HEK293T (cell line): ENCODE measurements around the gene KRT75.
A peak's percentile ranks its signal among the peaks of the same experiment; 100 is the strongest.

Experiments
- CTCF ChIA-PET: fragments of 350-600 bp; formaldehyde crosslinking; extraction: SDS; loops from one replicate; lab custom pipeline; 2021; ENCODE audit warnings: antibody characterized with exemption, inconsistent platforms; lab: Yijun Ruan, JAX
- POLR2A ChIA-PET: fragments of 350-600 bp; formaldehyde crosslinking; extraction: SDS; loops from one replicate; lab custom pipeline; 2020; ENCODE audit warnings: antibody characterized with exemption, inconsistent platforms; lab: Yijun Ruan, JAX
- DNase-seq: peaks from one replicate; pipeline ENCODE4 v3.0.0; 2012; ENCODE audit warnings: mixed read lengths; ENCODE audit errors: extremely low spot score
- ARNT ChIP-seq: fragments of 450-650 bp; IDR thresholded peaks from 2 replicates; pipeline ENCODE4 v1.6.1; 2017; ENCODE audit warnings: mild to moderate bottlenecking
- BHLHE40 ChIP-seq: fragments of 450-650 bp; IDR thresholded peaks from 2 replicates; pipeline ENCODE4 v1.6.1; 2016; ENCODE audit warnings: mild to moderate bottlenecking, moderate library complexity, borderline replicate concordance
- CTBP1 ChIP-seq: fragments of 450-650 bp; IDR thresholded peaks from 2 replicates; pipeline ENCODE4 v1.6.1; 2016; ENCODE audit warnings: borderline replicate concordance
- ELF4 ChIP-seq: fragments of 450-650 bp; IDR thresholded peaks from 2 replicates; pipeline ENCODE4 v1.6.1; 2017; ENCODE audit warnings: antibody characterized with exemption
- FOXA1 ChIP-seq: fragments of 450-650 bp; IDR thresholded peaks from 2 replicates; pipeline ENCODE4 v1.6.1; 2016; ENCODE audit warnings: mild to moderate bottlenecking
- FOXK2 ChIP-seq: fragments of 450-650 bp; IDR thresholded peaks from 2 replicates; pipeline ENCODE4 v1.6.1; 2016; ENCODE audit warnings: mild to moderate bottlenecking
- FOXM1 ChIP-seq: fragments of 450-650 bp; IDR thresholded peaks from 2 replicates; pipeline ENCODE4 v1.6.1; 2017; ENCODE audit warnings: mild to moderate bottlenecking, borderline replicate concordance
- HDGF ChIP-seq: fragments of 450-650 bp; IDR thresholded peaks from 2 replicates; pipeline ENCODE4 v1.6.1; 2017; ENCODE audit warnings: antibody characterized with exemption, borderline replicate concordance
- L3MBTL2 ChIP-seq: fragments of 450-650 bp; conservative IDR thresholded peaks from 2 replicates; pipeline ENCODE4 v1.6.1; 2016; ENCODE audit warnings: mild to moderate bottlenecking
- LEF1 ChIP-seq: fragments of 450-650 bp; IDR thresholded peaks from 2 replicates; pipeline ENCODE4 v1.6.1; 2017; ENCODE audit warnings: mild to moderate bottlenecking, borderline replicate concordance
- NFRKB ChIP-seq: fragments of 450-650 bp; IDR thresholded peaks from 2 replicates; pipeline ENCODE4 v1.6.1; 2016; ENCODE audit warnings: mild to moderate bottlenecking, moderate library complexity
- SP1 ChIP-seq: fragments of 450-650 bp; IDR thresholded peaks from 2 replicates; pipeline ENCODE4 v1.6.1; 2017
- SUZ12 ChIP-seq: fragments of 450-650 bp; IDR thresholded peaks from 2 replicates; pipeline ENCODE4 v1.6.1; 2016; ENCODE audit warnings: mild to moderate bottlenecking
- TARDBP ChIP-seq: fragments of 450-650 bp; IDR thresholded peaks from 2 replicates; pipeline ENCODE4 v1.6.1; 2016
- ZNF384 ChIP-seq: fragments of 450-650 bp; IDR thresholded peaks from 2 replicates; pipeline ENCODE4 v1.6.1; 2016
- TF ChIP-seq, protein P1 (sequence below): fragments of 450-650 bp; IDR thresholded peaks from 2 replicates; pipeline ENCODE4 v1.6.1; 2016

Gene KRT75

GRCh38 chr12:52382854-52383253 is 51.3 kb downstream of the KRT75 start:
- POLR2A ChIA-PET, result no interaction called here
- DNase-seq, result no peak
- CTCF ChIA-PET, result interaction anchor here (0.8 kb wide), 1 partner anchor 488 kb away, joined by 3 read pairs; no protein-coding TSS in a partner anchor
- no peak for TF ChIP-seq TARDBP
- no peak for TF ChIP-seq FOXK2
- TF ChIP-seq FOXA1, result no peak
- TF ChIP-seq BHLHE40, result no peak
- no peak for TF ChIP-seq SP1
- no peak for TF ChIP-seq HDGF
- TF ChIP-seq ZNF384, result no peak
- TF ChIP-seq NFRKB, result no peak
- TF ChIP-seq ELF4, result no peak
- TF ChIP-seq LEF1, result no peak
- no peak for TF ChIP-seq SUZ12
- TF ChIP-seq CTBP1, result no peak
- no peak for TF ChIP-seq FOXM1
- TF ChIP-seq ARNT, result no peak
- no peak for TF ChIP-seq L3MBTL2
- TF ChIP-seq, protein P1, sequence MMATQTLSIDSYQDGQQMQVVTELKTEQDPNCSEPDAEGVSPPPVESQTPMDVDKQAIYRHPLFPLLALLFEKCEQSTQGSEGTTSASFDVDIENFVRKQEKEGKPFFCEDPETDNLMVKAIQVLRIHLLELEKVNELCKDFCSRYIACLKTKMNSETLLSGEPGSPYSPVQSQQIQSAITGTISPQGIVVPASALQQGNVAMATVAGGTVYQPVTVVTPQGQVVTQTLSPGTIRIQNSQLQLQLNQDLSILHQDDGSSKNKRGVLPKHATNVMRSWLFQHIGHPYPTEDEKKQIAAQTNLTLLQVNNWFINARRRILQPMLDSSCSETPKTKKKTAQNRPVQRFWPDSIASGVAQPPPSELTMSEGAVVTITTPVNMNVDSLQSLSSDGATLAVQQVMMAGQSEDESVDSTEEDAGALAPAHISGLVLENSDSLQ, result no peak

DNA sequence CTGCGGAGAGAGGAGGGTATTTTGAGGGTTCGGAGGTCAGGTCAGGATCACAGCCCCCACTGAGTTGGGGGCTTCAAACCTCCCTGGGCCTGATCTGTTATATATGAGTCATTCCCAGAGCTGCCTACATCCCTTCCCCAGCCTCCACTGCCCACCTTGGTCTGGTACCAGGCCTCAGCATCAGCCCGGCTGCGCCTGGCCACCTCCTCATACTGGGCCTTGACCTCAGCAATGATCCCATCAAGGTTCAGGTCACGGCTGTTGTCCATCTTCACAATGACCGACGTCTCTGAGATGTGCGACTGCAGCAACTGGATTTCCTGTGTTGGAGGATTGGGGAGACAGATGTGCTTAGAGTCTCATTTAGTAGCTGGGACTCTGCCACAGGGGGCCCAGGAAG is 53.0 kb downstream of the KRT75 start:
- POLR2A ChIA-PET, result no interaction called here
- TF ChIP-seq LEF1, result no peak
- no peak for TF ChIP-seq FOXK2
- TF ChIP-seq HDGF, result no peak
- no peak for TF ChIP-seq CTBP1
- TF ChIP-seq FOXA1, result no peak
- no peak for TF ChIP-seq NFRKB
- no peak for TF ChIP-seq ELF4
- no peak for TF ChIP-seq SUZ12
- no peak for TF ChIP-seq TARDBP
- no peak for TF ChIP-seq FOXM1
- TF ChIP-seq ZNF384, result no peak
- TF ChIP-seq ARNT, result no peak
- TF ChIP-seq L3MBTL2, result no peak
- no peak for TF ChIP-seq SP1
- TF ChIP-seq, protein P1, result no peak
- no peak for TF ChIP-seq BHLHE40
- CTCF ChIA-PET, result interaction anchor here (0.6 to 1.1 kb wide), 3 partner anchors 14 to 243 kb away, joined by 3 to 4 read pairs (median 3); partner anchors contain the start of gene KRT85

DNA sequence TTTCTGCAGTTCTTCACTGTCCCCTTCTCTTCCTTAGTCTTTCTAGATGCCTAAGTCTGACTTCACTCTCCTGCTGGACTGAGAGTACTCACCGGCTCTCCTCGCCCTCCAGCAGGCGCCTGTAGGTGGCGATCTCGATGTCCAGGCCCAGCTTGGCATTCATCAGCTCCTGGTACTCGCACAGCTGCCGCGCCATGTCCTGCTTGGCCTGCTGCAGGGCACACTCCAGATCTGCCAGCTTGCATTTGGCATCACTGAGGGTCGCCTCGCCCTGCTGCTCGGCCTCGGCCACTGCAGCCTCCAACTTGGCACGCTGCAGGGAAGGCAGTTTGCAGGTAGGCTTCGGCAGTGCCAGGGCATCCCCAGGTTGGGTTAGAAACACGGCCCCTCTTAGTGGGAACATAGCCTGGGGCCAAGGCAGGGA is 53.9 kb downstream of the KRT75 start:
- DNase-seq, result peak; percentile 17

More for the DNA sequence above, 53.0 kb downstream of the KRT75 start:
- DNase-seq, result no peak

GRCh38 chr12:52379536-52379935 is 54.6 kb downstream of the KRT75 start:
- DNase-seq, result no peak
- POLR2A ChIA-PET, result no interaction called here
- CTCF ChIA-PET, result interaction anchor here (0.5 to 1.4 kb wide), 3 partner anchors 10 to 264 kb away, joined by 3 to 5 read pairs (median 3); no protein-coding TSS in a partner anchor
- no peak for TF ChIP-seq ZNF384
- TF ChIP-seq SP1, result no peak
- no peak for TF ChIP-seq CTBP1
- no peak for TF ChIP-seq FOXA1
- TF ChIP-seq LEF1, result no peak
- TF ChIP-seq, protein P1, result no peak
- TF ChIP-seq FOXK2, result no peak

More for the DNA sequence above, 53.9 kb downstream of the KRT75 start:
- TF ChIP-seq NFRKB, result no peak
- TF ChIP-seq HDGF, result no peak
- TF ChIP-seq, protein P1, result no peak
- no peak for TF ChIP-seq TARDBP
- no peak for TF ChIP-seq SP1
- no peak for TF ChIP-seq ZNF384
- TF ChIP-seq LEF1, result no peak
- no peak for TF ChIP-seq L3MBTL2
- no peak for TF ChIP-seq ELF4
- no peak for TF ChIP-seq BHLHE40
- TF ChIP-seq FOXA1, result no peak
- no peak for TF ChIP-seq SUZ12
- TF ChIP-seq ARNT, result no peak
- no peak for TF ChIP-seq FOXK2
- no peak for TF ChIP-seq FOXM1
- no peak for TF ChIP-seq CTBP1
- ChIA-PET POLR2A (no interaction called here), CTCF (interaction anchor here (0.6 to 1.4 kb wide), 4 partner anchors 10 to 485 kb away, joined by 3 to 5 read pairs (median 4); partner anchors contain the start of gene KRT85)

GRCh38 chr12:52378091-52378490 is 56.1 kb downstream of the KRT75 start:
- no peak for TF ChIP-seq NFRKB
- TF ChIP-seq BHLHE40, result no peak
- TF ChIP-seq, protein P1, result no peak
- no peak for TF ChIP-seq FOXM1
- TF ChIP-seq ELF4, result no peak
- no peak for TF ChIP-seq SP1
- TF ChIP-seq HDGF, result no peak
- POLR2A ChIA-PET, result no interaction called here
- CTCF ChIA-PET, result interaction anchor here (1.2 kb wide), 1 partner anchor 500 kb away, joined by 3 read pairs; no protein-coding TSS in a partner anchor
- no peak for DNase-seq
